H1 (cell line): ENCODE results near the gene FLT1. TPM values are rescaled to one million over a fixed set of nuclear protein-coding genes. Genes with fewer than 3 reads are reported as not detected.

Experiments
- HDAC6 ChIP-seq: IDR thresholded peaks from one replicate; pipeline ENCODE4 v1.7.1; 2012; ENCODE audit warnings: low read depth, mild to moderate bottlenecking, inconsistent platforms, low read length, moderate library complexity
- SP4 ChIP-seq: IDR thresholded peaks from 2 replicates; pipeline ENCODE4 v1.6.1; 2012; ENCODE audit warnings: low read length, inconsistent platforms
- polyA plus RNA-seq, 7 experiments: library from polyadenylated mRNA; depleted of rRNA in 3 of 7; stranded (reverse) in 5 of 7; unstranded in 2 of 7; fragments of >200 nt in 5 of 7; fragments of 200-250 nt in 2 of 7; gene quantifications; 1 replicate in 5 of 7; 2 replicates in 1 of 7; 4 replicates in 1 of 7; pipeline versions ENCODE4 v1.2.1 to v1.2.3, GENCODE V29; 2011 to 2013; ENCODE audit warnings: missing spikeins in 2 of 7, mixed read lengths in 2 of 7
- total RNA-seq: library from RNA; stranded (reverse); fragmentation: NEBNext Ultra II Directional; extraction: Animal tissue kit (Norgen Biotek cat#: 25700); gene quantifications from 2 replicates; pipeline ENCODE4 v1.2.1, GENCODE V29; 2021

Gene FLT1
- total and polyA plus RNA-seq, 2 of the 8 experiments (the other 6 are each of a cell fraction or from before 2014, with no cell fraction given): 19.7 to 90.2 TPM

- TF ChIP-seq SP4 (no peak), HDAC6 (no peak)
Observed at GRCh38 chr13:28339419-28339818, 155.5 kb downstream of the FLT1 start (continued).
